ENCODE results near the gene SUN1. TPM values are rescaled to one million over a fixed set of nuclear protein-coding genes. Genes with fewer than 3 reads are reported as not detected.

The SUN1 gene
- total and polyA plus RNA-seq, 2 donors (not counting 1 experiment from before 2014, with no cell fraction given) = 198 to 254 TPM

GRCh38 chr7:874031-874749, 41.9 kb downstream of the SUN1 start:
- Mint-ChIP-seq H3K27me3 (no peaks in the 10 kb centered on the region), H3K4me3 (no peak overlapping the region), H3K27ac (peak overlapping the region; percentile 53), H3K9me3 (ENCODE audit: insufficient read depth) (no peaks in the 10 kb centered on the region), H3K4me1 (peaks cover 25% of the 10 kb centered on the region)
- Histone ChIP-seq H3K9ac (ENCODE audit: low read length) (no peak overlapping the region), H3K9me3 (ENCODE audit: control extremely low read depth in 1 of 3, control insufficient read depth in 2 of 3, insufficient read depth in 1 of 3, low read length in 2 of 3) (peaks cover 0 to 7% (median 0%) of the 10 kb centered on the region in 3 donors), H3K4me3 (ENCODE audit: control extremely low read depth in 1 of 5, extremely low read depth in 1 of 5, insufficient read depth in 1 of 5, low read depth in 2 of 5, low read length in 4 of 5) (no peak overlapping the region), H4K20me1 (ENCODE audit: control insufficient read depth, insufficient read depth, low read length, poor library complexity, severe bottlenecking) (peaks cover 16% of the 10 kb centered on the region), H3K27me3 (replicated peaks in 1 of 4; ENCODE audit: control extremely low read depth in 1 of 4, control insufficient read depth in 3 of 4, insufficient read depth in 4 of 4, low read length in 3 of 4) (no peaks in the 10 kb centered on the region), H3K79me2 (ENCODE audit: control insufficient read depth, insufficient read depth, low read length) (peaks cover 23% of the 10 kb centered on the region), H3K4me2 (replicated peaks; ENCODE audit: low read depth, low read length, poor library complexity, severe bottlenecking) (no peak overlapping the region), H3K4me1 (ENCODE audit: control insufficient read depth in 2 of 2, insufficient read depth in 2 of 2, low read length in 2 of 2) (peaks cover 21 to 35% of the 10 kb centered on the region in 2 donors), H2AFZ (ENCODE audit: insufficient read depth, low read depth, low read length, poor library complexity, severe bottlenecking) (no peak overlapping the region), H3K27ac (ENCODE audit: low read length in 2 of 2) (no peak overlapping the region), H3K36me3 (replicated peaks in 1 of 2; ENCODE audit: control extremely low read depth in 1 of 2, control insufficient read depth in 1 of 2, extremely low read depth in 1 of 2, insufficient read depth in 2 of 2, low read length in 1 of 2) (peaks cover 0 to 25% of the 10 kb centered on the region in 2 experiments)
- no peak for TF ChIP-seq CTCF (IDR thresholded peaks at IDR 0.05)
- WGBS (ENCODE audit: insufficient coverage) = no CpG with 5 or more reads among the region's 9 CpGs
- ChIA-PET POLR2A (no interaction called here), CTCF (interaction anchor here (0.6 to 8.7 kb wide), 14 partner anchors 13 to 552 kb away, joined by 3 to 113 read pairs (median 3); partner anchors contain the start of gene SUN1)
- ATAC-seq (ENCODE audit: low read depth) = no peak
- intact Hi-C loops (cut with micrococcal nuclease) = loop anchor here (5.0 kb wide), 1 partner anchor 42 kb away; the partner anchor contains the start of gene SUN1
- DNase-seq = no peak

GRCh38 chr7:875051-875450, 42.8 kb downstream of the SUN1 start:
- Mint-ChIP-seq H3K9me3 (ENCODE audit: insufficient read depth) (no peaks in the 10 kb centered on the region), H3K4me3 (peak overlapping the region; percentile 45), H3K4me1 (peaks cover 30% of the 10 kb centered on the region), H3K27ac (peak overlapping the region; percentile 61), H3K27me3 (no peaks in the 10 kb centered on the region)
- peak overlapping the region; percentile 71 for H3K4me2 ChIP-seq (replicated peaks; ENCODE audit: low read depth, low read length, poor library complexity, severe bottlenecking)
- H3K9ac ChIP-seq (ENCODE audit: low read length) = no peak overlapping the region
- no peak for ATAC-seq (ENCODE audit: low read depth)
- peak overlapping the region in 1 of 2 donors; percentile 72 for H3K27ac ChIP-seq (ENCODE audit: low read length in 2 of 2)
- no peak overlapping the region for H2AFZ ChIP-seq (ENCODE audit: insufficient read depth, low read depth, low read length, poor library complexity, severe bottlenecking)
- H3K4me3 ChIP-seq (ENCODE audit: control extremely low read depth in 1 of 5, extremely low read depth in 1 of 5, insufficient read depth in 1 of 5, low read depth in 2 of 5, low read length in 4 of 5) = no peak overlapping the region
- H3K27me3 ChIP-seq (replicated peaks in 1 of 4; ENCODE audit: control extremely low read depth in 1 of 4, control insufficient read depth in 3 of 4, insufficient read depth in 4 of 4, low read length in 3 of 4) = no peaks in the 10 kb centered on the region
- TF ChIP-seq EZH2 (IDR thresholded peaks at IDR 0.05; ENCODE audit: borderline replicate concordance, insufficient read depth, low read depth, low read length, poor library complexity, severe bottlenecking) (no peak), CTCF (IDR thresholded peaks at IDR 0.05) (no peak)
- intact Hi-C loops (cut with micrococcal nuclease) = loop anchor here (5.0 kb wide), 1 partner anchor 267 kb away; no protein-coding TSS in a partner anchor
- peaks cover 25% of the 10 kb centered on the region for H4K20me1 ChIP-seq (ENCODE audit: control insufficient read depth, insufficient read depth, low read length, poor library complexity, severe bottlenecking)
- POLR2A ChIA-PET = interaction anchor here (1.7 kb wide), 1 partner anchor 100 kb away, joined by 3 read pairs; no protein-coding TSS in a partner anchor
- peaks cover 31% of the 10 kb centered on the region for H3K79me2 ChIP-seq (ENCODE audit: control insufficient read depth, insufficient read depth, low read length)
- peaks cover 21 to 35% of the 10 kb centered on the region in 2 donors for H3K4me1 ChIP-seq (ENCODE audit: control insufficient read depth in 2 of 2, insufficient read depth in 2 of 2, low read length in 2 of 2)
- WGBS (ENCODE audit: insufficient coverage) = 75% methylated on average over 3 of the region's 7 CpGs
- peaks cover 1 to 23% of the 10 kb centered on the region in 2 experiments for H3K36me3 ChIP-seq (replicated peaks in 1 of 2; ENCODE audit: control extremely low read depth in 1 of 2, control insufficient read depth in 1 of 2, extremely low read depth in 1 of 2, insufficient read depth in 2 of 2, low read length in 1 of 2)
- H3K9me3 ChIP-seq (ENCODE audit: control extremely low read depth in 1 of 3, control insufficient read depth in 2 of 3, insufficient read depth in 1 of 3, low read length in 2 of 3) = peaks cover 0 to 7% (median 0%) of the 10 kb centered on the region in 3 donors
- CTCF ChIA-PET = interaction anchor here (0.7 to 8.7 kb wide), 6 partner anchors 39 to 148 kb away, joined by 3 to 113 read pairs (median 3); partner anchors contain the start of gene SUN1
- no peak for DNase-seq
